HG03439 (cell line): ENCODE results near the gene TMEM247.
"Not testable (repeated sequence)": the region's sequence is repeated elsewhere in the genome, so short reads cannot be mapped to it uniquely, and the experiment has no call there.

ENCODE experiments used
- ATAC-seq: cut with Tn5 transposase; IDR thresholded peaks from one replicate; pipeline ENCODE4 v1.9.1; 2021; ENCODE audit warnings: mild to moderate bottlenecking, moderate library complexity; ENCODE audit not compliant: unreplicated experiment

Gene TMEM247

DNA sequence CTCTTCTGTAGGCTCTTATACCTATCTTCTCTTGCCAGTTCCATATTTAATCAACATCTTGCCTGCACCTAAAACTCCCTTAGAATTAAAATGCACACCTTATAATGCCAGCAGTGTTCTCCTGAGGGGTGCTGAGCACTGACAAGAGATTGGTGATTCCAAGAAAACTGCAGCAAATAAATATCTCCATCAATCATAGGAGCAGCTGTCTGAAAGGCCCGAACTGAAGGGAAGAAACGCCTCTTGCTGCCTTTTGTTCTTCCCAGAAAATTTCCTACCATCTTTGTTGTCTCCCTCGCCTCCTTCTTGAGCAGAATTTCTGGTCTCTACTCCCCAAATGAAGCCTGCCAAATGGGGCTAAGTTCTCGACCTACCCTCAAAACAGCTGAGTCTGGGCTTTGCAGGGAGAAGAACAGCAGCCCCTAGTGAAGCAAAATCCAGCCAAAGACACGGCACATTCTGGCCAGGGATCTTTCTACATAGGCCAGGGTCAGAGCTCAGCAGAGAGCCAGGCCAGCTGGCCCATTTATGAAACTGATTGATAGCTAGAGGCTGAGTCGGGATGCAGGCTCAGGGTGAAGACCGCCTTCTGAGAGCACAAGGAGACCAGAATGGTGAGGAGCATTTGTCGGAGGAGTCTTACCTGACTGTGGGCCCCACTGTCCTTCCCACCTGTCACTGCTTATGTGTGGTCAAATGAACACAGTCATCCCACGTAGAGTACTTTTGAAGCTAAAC, 20.4 kb upstream of the TMEM247 start:
- ATAC-seq = no peak

DNA sequence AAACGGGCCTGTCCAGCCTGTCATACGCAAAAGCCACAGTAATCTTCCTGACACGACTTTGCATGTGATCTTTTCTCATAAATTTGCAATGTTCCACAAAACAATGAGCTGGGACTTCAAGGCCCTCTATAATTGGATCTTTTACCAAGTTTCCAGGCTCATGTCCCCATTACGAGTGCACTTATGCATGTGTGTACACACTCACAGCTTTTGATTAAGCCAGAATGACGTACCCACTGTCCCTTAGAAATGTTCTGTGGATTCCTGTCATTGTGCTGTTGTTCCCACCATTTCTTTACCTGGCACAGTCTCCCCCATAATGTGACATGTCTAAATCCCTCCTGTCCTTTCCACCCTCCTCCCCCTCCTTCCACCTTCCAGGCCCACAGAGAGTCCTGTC, 19.7 kb upstream of the TMEM247 start:
- no peak for ATAC-seq

DNA sequence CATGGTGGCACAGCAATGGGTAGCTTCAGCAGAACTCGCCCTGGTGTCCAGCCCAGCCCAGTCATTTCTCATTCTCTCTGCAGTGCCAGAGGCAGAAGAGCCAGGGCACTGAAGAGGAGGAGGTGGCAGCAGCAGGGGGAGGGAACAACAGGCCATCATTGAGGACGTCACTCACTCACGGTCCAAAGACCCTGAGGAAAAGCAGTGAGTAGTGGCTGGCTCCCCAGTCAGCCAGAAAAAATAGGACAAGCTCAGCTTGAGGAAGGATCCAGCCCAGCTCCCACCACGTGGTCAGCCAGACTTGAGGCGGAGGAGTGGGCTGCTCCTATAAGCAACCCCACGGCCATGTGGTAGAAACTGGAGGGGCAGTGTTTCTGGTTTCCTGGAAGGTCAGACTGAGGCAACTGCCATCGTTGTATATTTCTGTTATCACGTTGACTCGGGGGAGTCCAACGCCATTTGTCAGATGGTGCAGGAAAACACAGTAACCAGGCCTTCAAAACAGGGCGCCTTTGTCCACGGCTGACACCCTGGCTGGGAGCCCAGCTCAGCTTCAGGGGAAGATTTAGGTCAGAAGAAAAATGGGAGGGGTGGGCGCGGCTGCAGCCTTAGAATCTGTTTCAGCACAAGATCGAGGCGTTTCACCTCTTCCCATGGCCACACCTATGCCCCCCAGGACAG, 19.0 kb upstream of the TMEM247 start:
- no peak for ATAC-seq

DNA sequence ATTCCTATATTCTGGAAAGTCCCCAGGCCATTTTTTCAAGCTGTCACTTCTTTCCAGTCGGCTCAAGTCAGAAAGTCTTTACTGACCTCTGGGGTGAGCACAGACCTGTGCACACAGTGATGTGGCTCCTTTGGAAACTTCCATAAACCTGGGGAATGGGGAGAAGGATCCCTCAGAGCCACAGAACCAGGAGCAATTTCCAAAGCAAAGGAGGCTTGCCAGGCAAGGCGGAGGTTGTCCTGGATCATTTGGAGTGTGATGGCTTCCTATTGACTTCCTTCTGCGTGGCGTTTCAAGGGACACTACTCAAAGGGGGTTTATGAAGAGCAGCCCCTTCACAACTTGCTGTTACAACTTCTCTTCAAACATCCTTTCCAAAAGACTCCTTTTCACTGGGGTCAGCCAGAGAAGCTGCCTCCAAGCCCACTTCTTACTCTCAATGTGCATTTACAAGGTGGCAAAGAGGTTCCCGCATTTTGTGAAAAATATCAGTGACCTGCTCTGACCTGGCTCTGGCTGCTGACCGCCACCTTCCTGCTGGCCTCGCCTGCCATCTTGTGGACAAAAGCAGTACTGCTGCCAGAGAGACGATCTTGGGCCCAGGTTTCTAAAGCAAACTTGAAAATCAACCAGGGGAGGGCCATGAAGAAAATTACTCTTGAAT, 18.2 kb upstream of the TMEM247 start:
- peak; percentile 54 for ATAC-seq

DNA sequence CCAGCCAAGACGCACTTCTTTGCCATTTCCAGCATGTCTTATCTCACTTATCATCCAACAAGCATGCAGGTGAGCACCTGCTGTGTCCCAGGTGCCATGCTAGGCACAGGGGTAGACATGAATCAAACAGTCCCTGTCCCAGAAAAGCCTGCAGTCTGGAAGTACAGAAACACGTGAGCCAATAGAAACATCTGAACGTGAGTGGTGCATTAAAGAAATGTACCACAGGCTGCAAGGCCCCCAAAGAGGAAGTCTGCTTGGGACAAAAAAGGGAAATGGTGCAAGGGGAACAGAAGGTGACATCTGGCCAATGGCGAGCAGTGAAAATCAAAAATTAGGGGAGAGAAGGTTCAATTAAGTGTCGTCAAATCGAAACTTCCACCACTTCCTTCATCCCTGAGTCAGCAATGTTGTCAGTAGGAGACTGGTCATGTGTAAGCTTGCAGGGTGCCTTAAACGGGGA, 17.6 kb upstream of the TMEM247 start:
- ATAC-seq = peak; percentile 12

DNA sequence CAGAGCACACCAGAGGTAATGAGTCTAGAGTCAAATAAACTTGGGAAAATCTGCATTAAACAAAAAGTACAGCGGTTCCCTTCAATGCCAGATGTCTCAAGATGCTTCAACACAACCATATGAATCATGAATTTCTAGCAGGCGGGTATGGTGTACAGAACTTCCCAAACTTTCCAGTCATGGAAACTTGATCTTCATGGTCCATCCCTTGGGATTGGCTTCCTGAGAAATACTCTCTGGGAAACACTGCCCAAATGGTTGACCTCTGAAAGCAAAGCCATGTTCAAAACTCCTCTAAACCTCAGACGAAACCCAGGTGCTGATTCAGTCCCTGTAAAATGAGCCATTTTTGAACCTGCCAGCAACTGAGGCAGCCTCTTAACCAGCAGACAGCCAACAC, 16.4 kb upstream of the TMEM247 start:
- no peak for ATAC-seq

DNA sequence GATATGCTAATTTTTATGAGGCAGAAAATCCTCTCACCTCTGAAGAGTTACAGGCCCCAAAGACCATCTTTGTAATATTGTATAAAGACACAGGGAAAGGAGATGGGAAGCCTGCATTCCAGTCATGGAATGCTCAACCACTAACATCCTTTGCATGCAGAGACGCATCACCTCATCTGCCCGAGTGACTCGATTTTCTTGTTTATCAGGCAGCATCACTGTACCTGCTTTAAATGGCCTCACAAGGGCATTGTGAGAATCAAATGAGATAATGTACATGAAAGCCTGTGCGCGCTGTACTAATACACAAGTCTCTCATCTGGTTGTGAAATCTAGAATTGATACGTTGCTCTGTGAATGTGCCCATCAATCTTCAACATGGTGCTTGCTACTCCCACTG, 10.2 kb upstream of the TMEM247 start:
- ATAC-seq = no peak

DNA sequence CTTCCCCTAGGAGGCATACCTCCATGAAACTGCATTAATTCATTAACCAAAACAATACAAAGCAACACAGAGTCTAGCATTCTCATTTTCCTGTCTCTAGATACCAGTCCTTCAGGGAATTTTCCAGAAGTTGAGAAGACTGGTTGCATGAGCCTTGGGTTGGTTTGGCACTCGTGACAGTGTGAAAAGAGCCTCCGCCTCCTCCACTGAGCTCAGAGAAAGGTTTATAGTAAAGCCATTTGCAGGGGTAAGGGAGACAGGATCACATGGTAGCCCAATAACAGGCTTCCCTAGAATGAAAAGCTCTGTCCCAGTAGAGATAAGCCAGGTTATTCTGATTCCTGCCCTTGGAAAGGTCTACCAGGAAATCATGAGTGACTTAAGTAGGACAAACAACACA, 9.7 kb upstream of the TMEM247 start:
- ATAC-seq = no peak

DNA sequence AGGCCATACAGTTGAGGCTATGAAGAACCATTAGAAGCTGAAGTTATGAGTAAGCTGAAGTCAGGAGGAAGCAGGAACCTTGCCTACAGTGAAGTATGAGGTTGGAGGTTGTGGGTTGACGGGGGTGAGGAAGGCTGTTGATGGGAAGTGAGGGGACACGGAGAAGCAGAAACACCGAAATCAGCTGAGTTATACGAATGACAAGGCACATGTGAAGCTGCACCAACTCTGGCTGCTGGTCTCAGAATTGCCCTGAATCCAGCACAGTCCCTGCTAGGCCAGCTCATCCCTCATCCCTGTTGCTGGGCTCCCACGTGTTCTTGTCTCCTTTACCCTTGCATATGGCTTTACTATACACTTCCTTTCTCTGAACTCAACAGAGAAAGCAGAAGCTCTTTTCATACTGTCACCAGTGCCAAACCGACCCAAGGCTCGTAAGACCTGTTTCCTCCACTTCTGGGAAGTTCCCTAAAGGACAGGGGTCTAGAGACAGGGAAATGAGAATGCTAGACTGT, 9.2 kb upstream of the TMEM247 start:
- ATAC-seq = no peak

DNA sequence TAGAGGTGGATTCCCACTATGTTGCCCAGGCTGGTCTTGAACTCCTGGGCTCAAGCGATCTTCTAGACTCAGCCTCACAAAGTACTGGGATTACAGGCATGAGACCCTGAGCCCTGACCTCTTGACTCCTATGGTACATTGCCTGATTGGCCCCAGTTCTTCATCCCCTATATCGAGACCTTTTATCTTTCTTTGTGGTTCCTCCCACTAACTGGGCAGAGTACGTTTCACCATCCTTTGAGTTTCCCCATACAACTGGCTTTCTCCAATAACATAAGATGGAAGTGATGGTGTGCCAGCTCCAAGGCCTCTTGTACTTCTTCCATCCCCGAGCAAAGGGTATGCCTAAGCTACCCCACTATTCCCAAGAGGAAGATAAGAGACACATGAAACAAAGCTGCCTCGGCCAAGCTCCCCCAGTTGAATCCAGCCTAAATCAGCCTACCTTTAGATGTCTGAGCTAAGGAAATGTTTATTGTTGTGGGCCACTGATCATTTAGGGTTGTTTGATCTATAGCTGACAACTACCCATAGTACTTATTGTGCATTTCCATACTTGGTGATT, 8.3 kb upstream of the TMEM247 start:
- no peak for ATAC-seq

DNA sequence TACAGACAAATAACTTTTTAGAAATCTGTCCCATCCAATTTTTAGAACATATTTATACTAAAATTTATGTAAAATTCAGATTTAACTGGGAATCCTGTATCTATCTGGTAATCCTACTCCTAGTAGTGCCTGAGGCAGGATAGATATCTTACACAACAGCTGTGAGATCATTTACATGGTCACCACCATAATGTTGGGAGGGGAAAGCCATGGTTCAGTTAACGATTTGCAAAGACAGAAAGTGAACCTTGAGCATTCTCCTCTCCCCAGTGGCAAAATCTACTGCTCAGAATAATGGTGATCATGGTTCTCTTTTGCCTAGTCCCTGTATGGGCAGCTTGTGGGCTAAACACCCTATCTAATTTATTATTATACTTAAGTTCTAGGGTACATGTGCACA, 7.7 kb upstream of the TMEM247 start:
- ATAC-seq = no peak

DNA sequence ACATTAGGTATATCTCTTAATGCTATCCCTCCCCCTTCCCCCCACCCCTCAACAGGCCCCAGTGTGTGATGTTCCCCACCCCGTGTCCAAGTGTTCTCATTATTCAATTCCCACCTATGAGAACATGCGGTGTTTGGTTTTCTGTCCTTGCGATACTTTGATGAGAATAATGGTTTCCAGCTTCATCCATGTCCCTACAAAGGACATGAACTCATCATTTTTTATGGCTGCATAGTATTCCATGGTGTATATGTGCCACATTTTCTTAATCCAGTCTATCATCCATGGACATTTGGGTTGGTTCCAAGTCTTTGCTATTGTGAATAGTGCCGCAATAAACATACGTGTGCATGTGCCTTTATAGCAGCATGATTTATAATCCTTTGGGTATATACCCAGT, 7.2 kb upstream of the TMEM247 start:
- not testable (repeated sequence) for ATAC-seq

DNA sequence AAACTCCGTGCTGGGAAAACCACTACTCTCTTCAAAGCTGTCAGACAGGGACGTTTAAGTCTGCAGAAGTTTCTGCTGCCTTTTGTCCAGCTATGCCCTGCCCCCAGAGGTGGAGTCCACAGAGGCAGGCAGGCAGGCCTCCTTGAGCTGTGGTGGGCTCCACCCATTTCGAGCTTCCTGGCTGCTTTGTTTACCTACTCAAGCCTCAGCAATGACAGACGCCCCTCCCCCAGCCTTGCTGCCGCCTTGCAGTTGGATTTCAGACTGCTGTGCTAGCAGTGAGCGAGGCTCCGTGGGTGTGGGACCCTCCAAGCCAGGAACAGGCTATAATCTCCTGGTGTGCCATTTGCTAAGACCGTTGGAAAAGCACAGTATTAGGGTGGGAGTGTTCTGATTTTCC, 1.9 kb upstream of the TMEM247 start:
- ATAC-seq = not testable (repeated sequence)

DNA sequence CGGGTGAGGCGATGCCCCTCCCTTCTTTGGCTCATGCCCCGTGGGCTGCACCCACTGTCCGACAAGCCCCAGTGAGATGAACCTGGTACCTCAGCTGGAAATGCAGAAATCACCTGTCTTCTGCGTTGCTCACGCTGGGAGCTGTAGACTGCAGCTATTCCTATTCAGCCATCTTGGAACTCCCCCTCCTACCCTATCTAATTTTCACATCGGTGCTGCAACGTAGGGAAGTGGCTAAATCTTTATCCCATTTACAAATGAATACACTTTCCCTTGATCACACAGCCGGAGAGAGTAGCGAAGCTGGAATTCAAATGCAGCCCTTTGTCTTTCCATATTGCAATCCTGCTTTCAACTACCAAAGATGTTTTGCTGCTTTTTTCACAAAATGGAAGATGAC, 1.4 kb upstream of the TMEM247 start:
- no peak for ATAC-seq

DNA sequence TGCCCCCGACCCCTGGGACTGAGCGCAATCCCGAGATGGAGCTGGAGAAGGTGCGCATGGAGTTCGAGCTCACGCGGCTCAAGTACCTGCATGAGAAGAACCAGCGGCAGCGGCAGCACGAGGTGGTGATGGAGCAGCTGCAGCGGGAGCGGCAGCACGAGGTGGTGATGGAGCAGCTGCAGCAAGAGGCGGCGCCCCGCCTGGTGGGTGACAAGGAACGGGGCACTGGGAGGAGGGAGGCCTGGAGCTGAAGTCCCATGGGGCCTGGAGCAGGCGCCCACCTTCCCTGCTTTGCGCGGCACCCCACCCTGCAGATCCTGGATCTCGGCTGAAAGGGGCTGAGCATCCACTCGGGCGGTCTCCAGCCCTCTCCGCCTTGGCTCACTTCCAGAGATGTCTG, 1.2 kb downstream of the TMEM247 start:
- ATAC-seq = no peak

DNA sequence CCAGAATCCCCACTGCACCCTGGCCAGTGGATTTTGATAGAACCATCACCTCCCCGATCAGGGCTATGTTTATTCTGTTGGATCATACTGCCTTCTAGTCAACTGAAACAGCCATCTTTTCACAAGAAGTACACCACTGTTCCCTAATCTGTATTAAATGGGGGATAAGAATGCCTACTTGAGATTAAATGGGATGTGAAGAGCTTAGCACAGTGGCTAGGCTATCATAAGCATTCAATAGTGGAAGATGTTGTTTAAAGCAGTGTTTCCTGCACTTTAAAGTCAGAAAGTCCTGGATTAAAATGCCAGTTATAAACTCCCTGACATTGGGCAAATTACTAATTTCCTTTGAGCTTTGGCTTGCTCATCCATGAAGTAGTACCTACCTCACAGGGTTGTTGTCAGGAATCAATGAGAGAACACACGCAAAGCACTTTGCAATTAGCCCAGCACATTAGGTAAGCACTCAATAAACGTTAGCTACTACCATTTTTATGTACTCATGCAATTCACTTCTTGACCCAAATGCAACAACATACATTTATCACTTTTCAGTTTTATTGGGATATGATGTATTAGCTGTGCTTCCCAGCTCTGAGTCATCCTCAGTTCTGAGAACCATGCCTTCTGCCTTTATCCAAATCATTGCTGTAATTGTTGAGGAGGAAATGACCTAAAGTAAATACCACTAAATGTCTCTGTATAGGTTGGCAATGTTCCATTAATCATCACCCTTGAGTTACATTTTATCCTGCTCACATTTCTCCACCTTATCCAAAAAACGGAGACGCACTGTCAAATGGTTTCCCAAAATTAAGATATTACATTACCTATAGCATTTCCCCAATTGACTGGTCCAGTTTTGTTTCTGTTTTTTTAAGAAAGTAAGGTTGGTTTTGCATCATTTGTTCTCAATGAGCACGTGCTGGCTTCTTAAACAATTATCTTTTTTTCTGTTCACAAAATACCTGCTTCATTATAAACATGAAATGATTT, 2.1 kb downstream of the TMEM247 start:
- ATAC-seq = no peak

DNA sequence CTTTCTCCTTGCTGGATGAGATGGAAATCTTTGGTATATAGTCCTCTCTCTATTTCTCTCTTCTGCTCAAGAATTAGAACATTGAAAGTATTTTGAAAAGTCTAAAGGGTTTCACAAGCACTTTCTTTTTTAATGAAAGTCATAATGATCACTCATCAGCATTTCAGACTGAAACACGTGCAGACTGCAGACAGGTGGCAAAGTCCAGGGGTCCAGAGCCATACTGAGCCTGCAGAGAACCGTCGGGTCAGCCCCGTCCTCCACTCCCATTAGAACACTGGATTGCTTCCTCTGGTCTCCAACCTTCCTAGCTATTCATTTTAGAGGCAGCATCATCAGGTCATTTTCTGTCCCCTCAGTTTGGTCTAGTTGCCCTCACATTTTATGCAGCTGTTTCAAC, 3.1 kb downstream of the TMEM247 start:
- no peak for ATAC-seq

DNA sequence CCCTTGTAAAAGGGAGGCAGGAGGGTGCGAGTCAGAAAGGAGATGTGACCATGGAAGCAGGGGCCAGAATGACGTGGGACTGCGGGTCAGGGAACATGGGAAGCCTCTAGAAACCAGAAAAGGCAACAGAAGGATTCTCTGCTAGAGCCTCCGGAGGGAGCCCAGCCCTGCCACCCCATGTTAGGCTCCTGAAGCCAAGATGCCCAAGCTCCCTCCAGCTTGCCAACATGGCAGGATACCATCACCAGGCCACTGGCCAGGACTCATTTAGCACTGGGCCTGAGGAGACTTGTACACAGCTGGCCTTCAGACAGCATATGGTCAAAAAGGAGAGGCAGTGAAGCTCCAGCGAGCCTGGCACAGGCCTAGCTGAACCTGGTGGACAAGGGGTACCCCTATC, 5.6 kb downstream of the TMEM247 start:
- no peak for ATAC-seq

DNA sequence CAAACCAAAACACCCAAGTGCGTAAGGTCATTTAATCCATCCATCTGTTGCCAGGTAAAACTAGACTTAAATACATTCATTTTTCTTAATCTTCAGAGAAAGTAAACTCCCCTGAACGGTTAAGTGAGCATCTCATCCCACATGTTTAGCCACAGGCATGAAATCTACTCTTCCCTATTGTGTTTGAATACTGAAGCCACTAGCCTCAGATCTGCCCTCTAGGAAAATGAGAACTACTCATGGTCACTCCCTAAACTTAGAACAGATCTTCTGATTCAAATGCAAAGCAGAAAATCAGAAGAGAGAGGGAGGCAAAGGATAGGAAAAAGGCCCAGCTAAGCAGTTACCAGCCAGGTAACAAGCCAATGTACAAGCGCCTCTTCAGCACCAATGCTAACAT, 7.1 kb downstream of the TMEM247 start:
- no peak for ATAC-seq

DNA sequence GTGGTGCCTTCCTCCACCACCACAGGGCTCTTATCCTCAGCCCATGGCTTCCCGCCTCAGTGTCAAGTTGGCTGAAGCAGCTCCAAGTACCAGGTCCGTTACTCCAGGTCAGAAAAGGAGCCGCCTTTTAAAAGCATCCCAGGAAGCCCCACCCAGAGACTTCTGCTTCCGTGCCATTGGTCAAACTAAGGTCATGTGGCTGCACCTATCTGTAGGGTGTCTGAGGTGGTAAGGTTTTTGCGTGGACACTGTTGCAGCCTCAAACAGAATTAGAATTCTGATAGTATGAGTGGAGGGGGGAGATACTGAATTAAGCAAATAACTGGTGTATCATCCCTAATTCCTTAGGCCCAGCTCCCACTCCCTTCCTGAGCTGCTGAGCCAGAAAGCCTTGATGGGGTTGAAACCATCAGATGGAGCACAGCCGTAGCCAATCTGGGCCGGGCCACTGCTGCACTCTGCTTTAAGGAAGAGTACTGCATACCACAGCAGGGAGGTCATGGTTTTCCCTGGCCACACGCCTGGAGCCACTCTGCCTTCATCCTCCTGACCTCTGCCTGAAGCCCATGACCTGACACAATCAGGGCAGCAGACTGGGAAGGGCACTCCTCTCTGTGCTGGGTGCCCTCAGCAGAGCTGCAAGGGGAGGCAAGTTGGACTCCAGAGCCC, 8.4 kb downstream of the TMEM247 start:
- no peak for ATAC-seq
